CD14-positive monocyte (primary cell): ENCODE results near the gene STK39. TPM values are rescaled to one million over a fixed set of nuclear protein-coding genes. Genes with fewer than 3 reads are reported as not detected.

Experiments
- DNase-seq, 3 donors: peaks; one replicate each; pipeline ENCODE4 v3.0.0-alpha.2; 2011 to 2022
- H2AFZ ChIP-seq: 2 replicates; pipeline ENCODE4 v1.6.0; 2012; ENCODE audit warnings: mild to moderate bottlenecking, low read depth, low read length, inconsistent platforms; ENCODE audit not compliant: insufficient read depth, poor library complexity, severe bottlenecking
- H3K27ac ChIP-seq, 2 donors: 1 replicate in 1 of 2; 2 replicates in 1 of 2; pipeline ENCODE4 v1.5.1; 2012 to 2013; ENCODE audit warnings: low read length in 2 of 2, control low read depth in 1 of 2, inconsistent platforms in 1 of 2, low read depth in 1 of 2, mild to moderate bottlenecking in 1 of 2
- H3K27me3 ChIP-seq, 2 donors: one replicate each; pipeline versions ENCODE4 v1.6.0 to v1.6.1; 2011 to 2013; ENCODE audit warnings: low read length in 2 of 2; ENCODE audit not compliant: control insufficient read depth in 2 of 2, insufficient read depth in 2 of 2
- H3K36me3 ChIP-seq, 2 donors: replicated peaks in 1 of 2; 1 replicate in 1 of 2; 2 replicates in 1 of 2; pipeline versions ENCODE4 v1.5.1 to v1.6.1; 2012 to 2013; ENCODE audit warnings: low read length in 2 of 2, control low read depth in 1 of 2, inconsistent platforms in 1 of 2, mild to moderate bottlenecking in 1 of 2; ENCODE audit not compliant: insufficient read depth in 2 of 2, control insufficient read depth in 1 of 2
- H3K4me1 ChIP-seq, 2 donors: 1 replicate in 1 of 2; 2 replicates in 1 of 2; pipeline versions ENCODE4 v1.5.1 to v1.6.1; 2012 to 2013; ENCODE audit warnings: low read length in 2 of 2, control low read depth in 1 of 2, inconsistent platforms in 1 of 2, mild to moderate bottlenecking in 1 of 2, moderate library complexity in 1 of 2; ENCODE audit not compliant: insufficient read depth in 2 of 2, control insufficient read depth in 1 of 2
- H3K4me2 ChIP-seq: replicated peaks from 2 replicates; pipeline ENCODE3; 2012; ENCODE audit warnings: low read length, moderate library complexity, mild to moderate bottlenecking; ENCODE audit not compliant: poor library complexity, severe bottlenecking; ENCODE audit errors: extremely low read depth
- H3K4me3 ChIP-seq, 3 experiments: fragments of 200-600 bp in 1 of 3; sonication (generic) in 1 of 3; replicated peaks in 1 of 3; 1 replicate in 2 of 3; 2 replicates in 1 of 3; pipeline ENCODE4 v1.5.1; 2011 to 2013; ENCODE audit warnings: low read length in 3 of 3, mild to moderate bottlenecking in 3 of 3, control low read depth in 2 of 3, low read depth in 2 of 3, inconsistent platforms in 1 of 3, moderate library complexity in 1 of 3
- H3K79me2 ChIP-seq: 2 replicates; pipeline ENCODE4 v1.6.0; 2012; ENCODE audit warnings: mild to moderate bottlenecking, control low read depth, inconsistent platforms, low read length, moderate library complexity; ENCODE audit not compliant: insufficient read depth
- H3K9ac ChIP-seq: 2 replicates; pipeline ENCODE4 v1.6.0; 2017; ENCODE audit warnings: low read length, mild to moderate bottlenecking; ENCODE audit not compliant: insufficient read depth, poor library complexity, severe bottlenecking
- H3K9me3 ChIP-seq, 2 donors: replicated peaks in 1 of 2; 1 replicate in 1 of 2; 2 replicates in 1 of 2; pipeline versions ENCODE4 v1.5.1 to v1.6.1; 2012 to 2013; ENCODE audit warnings: low read length in 2 of 2, control low read depth in 1 of 2; ENCODE audit not compliant: control insufficient read depth in 1 of 2, insufficient read depth in 1 of 2
- H4K20me1 ChIP-seq: 2 replicates; pipeline ENCODE4 v1.6.0; 2012; ENCODE audit warnings: mild to moderate bottlenecking, low read length, control low read depth, moderate library complexity; ENCODE audit not compliant: insufficient read depth
- H3K27ac Mint-ChIP-seq, 7 donors: one replicate each; pipeline ENCODE4 v1.8.0; 2020; ENCODE audit warnings: mild to moderate bottlenecking in 7 of 7, mixed read lengths in 7 of 7, moderate library complexity in 6 of 7, inconsistent platforms in 2 of 7
- H3K27me3 Mint-ChIP-seq, 3 donors: one replicate each; pipeline ENCODE4 v1.8.0; 2021 to 2022; ENCODE audit warnings: low read depth in 3 of 3, mild to moderate bottlenecking in 3 of 3, mixed read lengths in 3 of 3, moderate library complexity in 3 of 3, inconsistent platforms in 1 of 3
- H3K36me3 Mint-ChIP-seq, 2 donors: one replicate each; pipeline ENCODE4 v1.8.0; 2020; ENCODE audit warnings: mixed read lengths in 2 of 2, inconsistent platforms in 1 of 2, mild to moderate bottlenecking in 1 of 2
- H3K4me1 Mint-ChIP-seq: one replicate; pipeline ENCODE4 v1.8.0; 2020; ENCODE audit warnings: mild to moderate bottlenecking, mixed read lengths
- H3K4me3 Mint-ChIP-seq, 2 donors: one replicate each; pipeline ENCODE4 v1.8.0; 2020; ENCODE audit warnings: mild to moderate bottlenecking in 2 of 2, mixed read lengths in 2 of 2, moderate library complexity in 1 of 2
- H3K9me3 Mint-ChIP-seq, 7 donors: one replicate each; pipeline ENCODE4 v1.8.0; 2020 to 2022; ENCODE audit warnings: mixed read lengths in 7 of 7, mild to moderate bottlenecking in 6 of 7, moderate library complexity in 6 of 7, inconsistent platforms in 2 of 7
- CTCF ChIP-seq: fragments of 200-600 bp; IDR thresholded peaks from one replicate; pipeline ENCODE4 v1.8.0; 2022; ENCODE audit warnings: antibody characterized with exemption, mild to moderate bottlenecking
- WGBS: methylation state at CpG from one replicate; pipeline ENCODE4 v1.1.5; 2013; ENCODE audit warnings: missing lambda C conversion rate; ENCODE audit not compliant: insufficient coverage; 5-methylcytosine and 5-hydroxymethylcytosine counted together
- intact Hi-C, 2 donors: fragments of 100-400 bp; cut with micrococcal nuclease; formaldehyde crosslinking; loops; one replicate each; pipeline versions ENCODE4 v1.15.0 to v1.15.1; 2023
- polyA plus RNA-seq, 3 donors: library from polyadenylated mRNA; depleted of rRNA in 1 of 3; unstranded in 2 of 3; stranded (reverse) in 1 of 3; fragments of 300-500 nt in 2 of 3; fragments of >200 nt in 1 of 3; fragmentation: Illumina TruSeq in 2 of 3; gene quantifications; 1 replicate in 2 of 3; 2 replicates in 1 of 3; pipeline ENCODE4 v1.2.3, GENCODE V29; 2012 to 2021

Gene STK39
- polyA plus RNA-seq, 3 donors: 1.2 to 2.7 (median 2.6) TPM

DNA sequence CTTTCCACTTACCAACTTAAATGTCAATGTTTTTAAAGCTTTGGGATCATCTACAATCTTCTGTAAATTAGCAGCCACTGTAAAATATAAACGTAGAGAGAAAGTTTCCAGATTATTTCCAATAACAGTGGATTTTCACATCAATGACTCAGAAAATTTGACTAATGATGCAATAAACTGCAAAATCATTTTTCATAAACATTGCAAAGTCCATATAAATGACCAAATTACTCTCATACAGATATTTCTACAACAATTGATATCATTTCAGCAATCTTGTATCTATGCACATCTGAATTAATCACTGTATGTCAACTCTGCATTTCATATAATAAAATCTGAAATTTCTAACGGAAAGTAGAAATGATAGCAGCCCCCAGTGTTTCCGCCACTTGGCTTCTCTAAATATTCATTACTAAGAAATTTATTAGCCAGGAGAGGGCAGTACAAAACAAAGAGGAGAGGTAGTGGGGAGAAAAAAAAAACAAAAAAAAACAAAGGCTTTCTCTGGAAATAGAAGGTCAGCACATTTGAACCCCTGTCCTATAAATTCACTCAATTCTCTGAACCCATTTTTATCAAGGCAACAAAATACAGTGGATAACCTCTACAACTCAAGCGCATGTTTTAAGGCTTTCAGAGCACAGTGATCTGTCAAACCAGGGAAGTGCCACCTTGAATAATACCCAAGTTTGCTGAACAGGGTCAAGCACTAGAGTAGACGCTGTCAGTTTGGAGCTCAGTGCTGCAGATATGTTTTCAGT is 282.6 kb downstream of the STK39 start:
- intact Hi-C loops: no loop called here

More for the DNA sequence above, 282.6 kb downstream of the STK39 start:
- Histone ChIP-seq H3K4me2 (no peak overlapping the region), H4K20me1 (no peaks in the 10 kb centered on the region), H3K9ac (no peak overlapping the region), H3K9me3 (no peaks in the 10 kb centered on the region), H3K4me3 (no peak overlapping the region), H3K4me1 (no peaks in the 10 kb centered on the region), H3K27ac (no peak overlapping the region), H3K79me2 (no peaks in the 10 kb centered on the region), H3K36me3 (peaks cover 0 to 46% of the 10 kb centered on the region in 2 donors), H2AFZ (no peak overlapping the region), H3K27me3 (no peaks in the 10 kb centered on the region)
- 96% methylated on average over 2 of the region's 5 CpGs for WGBS
- Mint-ChIP-seq H3K27me3 (no peaks in the 10 kb centered on the region), H3K27ac (no peak overlapping the region), H3K9me3 (no peaks in the 10 kb centered on the region), H3K4me3 (no peak overlapping the region), H3K4me1 (peaks cover 9% of the 10 kb centered on the region), H3K36me3 (peaks cover 39 to 42% of the 10 kb centered on the region in 2 donors)
- no peak for DNase-seq
- no peak for TF ChIP-seq CTCF
